Gastrocnemius medialis (tissue), 4 donors: Measurements from ENCODE around the gene SMTN.

Experiments
- CTCF ChIP-seq, 5 experiments: fragments of 450-650 bp in 3 of 5; fragments of 200-600 bp in 2 of 5; sonication (generic) in 2 of 5; IDR thresholded peaks in 4 of 5; conservative IDR thresholded peaks in 1 of 5; 1 replicate in 4 of 5; 2 replicates in 1 of 5; pipeline ENCODE4 v1.5.1; 2016 to 2019; ENCODE audit warnings: antibody characterized with exemption in 5 of 5, mild to moderate bottlenecking in 3 of 5, moderate library complexity in 3 of 5
- POLR2A ChIP-seq, 2 donors: fragments of 450-650 bp; IDR thresholded peaks; one replicate each; pipeline ENCODE4 v1.6.1; 2017; ENCODE audit warnings: antibody characterized with exemption in 2 of 2, mild to moderate bottlenecking in 2 of 2, moderate library complexity in 2 of 2

- TF ChIP-seq CTCF (IDR thresholded peaks at IDR 0.05 in 4 of 5, conservative IDR thresholded peaks at IDR 0.05 in 1 of 5) (no peak), POLR2A (IDR thresholded peaks at IDR 0.05) (no peak)
Observed at GRCh38 chr22:31100762-31101525, 19.8 kb downstream of the SMTN start.
